ENCODE results near the gene NECTIN3.

The NECTIN3 gene

DNA sequence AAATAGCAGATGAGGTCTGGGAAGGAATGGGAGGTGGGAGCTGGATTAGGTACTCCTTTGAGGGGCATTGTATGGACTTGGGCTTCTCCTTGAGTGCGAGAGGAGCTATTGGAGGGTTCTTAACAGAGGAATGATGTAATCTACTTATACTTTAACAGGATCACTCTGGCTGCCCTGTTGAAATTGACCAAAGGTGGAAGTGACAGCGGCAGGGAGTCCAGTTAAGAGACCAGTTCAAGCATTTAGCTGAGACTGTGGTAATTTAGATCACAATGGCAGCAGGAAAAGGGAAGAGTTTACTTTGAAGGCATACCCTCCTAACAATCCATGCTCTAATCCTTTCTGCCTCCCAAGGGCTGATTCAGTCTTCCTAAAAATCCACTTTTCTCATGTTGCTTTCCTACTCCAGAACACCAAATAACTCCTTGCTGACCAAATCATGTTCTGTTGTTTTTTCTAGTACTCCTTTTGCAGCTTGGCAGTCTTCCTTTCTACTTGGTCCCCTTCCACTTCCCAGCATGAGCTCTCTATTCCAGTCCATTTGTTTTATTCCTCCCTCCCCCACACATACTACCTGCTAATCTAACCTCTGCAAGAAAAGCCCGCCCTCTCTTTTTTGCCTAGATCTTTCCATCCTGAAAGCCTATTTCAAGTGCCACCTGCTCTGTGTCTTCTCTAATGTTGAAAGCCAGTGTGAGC lies 139.4 kb downstream of the NECTIN3 start:
- DNase-seq: no peak

DNA sequence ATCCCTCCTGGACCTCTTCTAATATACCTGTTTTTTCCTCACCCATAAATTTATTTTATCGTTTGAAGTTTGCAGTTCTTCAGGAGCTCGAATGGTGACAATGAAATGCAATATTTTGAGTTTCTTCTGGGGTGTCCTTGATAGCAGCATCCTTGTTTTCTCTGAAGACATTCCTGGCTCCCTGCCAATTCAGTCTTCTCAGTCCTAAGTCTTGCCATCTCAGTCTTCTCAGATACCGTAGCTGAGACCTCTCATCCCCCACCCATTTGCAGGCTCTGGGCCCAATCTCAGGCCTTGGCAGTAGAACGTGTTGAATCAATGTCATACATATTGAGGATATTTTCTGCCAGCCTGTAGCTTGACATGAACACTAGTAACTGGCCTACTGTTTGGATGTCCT lies 140.9 kb downstream of the NECTIN3 start:
- DNase-seq: no peak

DNA sequence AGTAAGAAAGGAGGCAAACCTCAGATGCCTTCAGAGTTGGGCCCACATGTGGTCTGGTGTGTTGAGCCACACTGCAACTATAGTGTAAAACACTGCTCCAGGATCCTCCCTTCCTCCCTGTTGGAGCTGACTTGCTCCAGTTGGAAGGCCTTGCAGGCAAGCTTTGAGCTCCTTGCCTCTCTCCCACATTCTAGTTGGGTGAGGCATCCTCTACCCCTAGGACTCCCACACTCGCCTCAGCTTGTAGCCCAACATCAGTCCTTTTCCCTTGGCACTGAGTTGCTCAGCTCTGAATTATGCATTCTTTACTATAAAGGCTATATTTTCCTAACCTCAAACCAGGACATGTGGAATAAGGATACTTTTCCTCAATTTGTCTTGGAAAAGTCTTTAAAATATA lies 143.9 kb downstream of the NECTIN3 start:
- no peak for DNase-seq

DNA sequence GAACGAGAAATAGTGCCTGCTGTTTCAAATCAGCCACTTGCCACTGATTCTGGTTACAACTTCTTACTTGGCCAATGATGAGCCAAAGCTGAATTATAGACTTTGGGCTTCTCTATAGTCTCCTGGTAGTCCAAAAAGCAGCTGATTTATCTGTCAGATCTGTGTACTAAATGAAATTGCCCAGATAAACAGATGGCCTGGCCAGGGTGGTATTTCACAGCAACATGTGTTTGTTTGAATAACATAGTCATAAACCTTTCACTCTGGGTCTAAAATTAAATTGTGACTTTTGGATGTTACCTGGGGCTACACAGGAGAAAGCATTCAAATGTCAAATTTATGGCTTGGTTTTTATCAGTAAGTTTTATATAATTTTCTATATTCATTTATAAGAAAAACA lies 147.0 kb downstream of the NECTIN3 start:
- DNase-seq: no peak

DNA sequence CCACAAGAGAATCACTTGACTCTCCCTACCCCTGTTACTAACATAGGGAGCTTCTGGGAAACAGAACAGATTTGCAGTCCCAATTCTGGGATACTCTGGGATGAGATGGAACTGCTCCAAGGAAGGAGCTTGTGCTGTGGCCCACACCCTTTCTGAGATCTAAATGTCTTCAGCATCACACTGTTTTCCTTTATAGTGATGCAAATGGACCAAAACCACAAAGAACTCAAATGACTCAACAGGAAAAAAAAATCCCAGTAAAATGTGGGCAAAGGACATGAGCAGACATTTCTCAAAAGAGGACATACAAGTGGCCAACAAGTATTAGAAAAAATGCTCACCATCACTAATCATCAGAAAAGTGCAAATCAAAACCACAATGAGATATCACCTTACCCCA lies 155.6 kb downstream of the NECTIN3 start:
- DNase-seq: no peak

DNA sequence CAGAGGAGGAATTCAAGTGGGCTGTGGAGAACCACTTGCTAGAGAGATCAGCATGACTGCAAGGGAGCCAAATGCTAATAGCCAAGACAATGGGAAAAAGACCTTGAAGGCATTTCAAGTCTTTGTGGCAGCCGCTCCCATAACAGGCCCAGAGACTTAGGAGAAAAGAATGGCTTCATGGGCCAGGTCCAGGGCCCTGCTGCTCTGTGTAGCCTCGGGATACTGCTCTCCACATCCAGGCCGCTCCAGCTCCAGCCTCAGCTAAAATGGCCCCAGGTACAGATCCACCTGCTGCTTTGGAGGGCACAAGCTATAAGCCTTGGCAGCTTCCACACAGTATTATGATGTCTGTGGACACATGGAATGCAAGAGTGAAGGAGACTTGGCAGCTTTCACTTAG lies 157.7 kb downstream of the NECTIN3 start:
- no peak for DNase-seq

DNA sequence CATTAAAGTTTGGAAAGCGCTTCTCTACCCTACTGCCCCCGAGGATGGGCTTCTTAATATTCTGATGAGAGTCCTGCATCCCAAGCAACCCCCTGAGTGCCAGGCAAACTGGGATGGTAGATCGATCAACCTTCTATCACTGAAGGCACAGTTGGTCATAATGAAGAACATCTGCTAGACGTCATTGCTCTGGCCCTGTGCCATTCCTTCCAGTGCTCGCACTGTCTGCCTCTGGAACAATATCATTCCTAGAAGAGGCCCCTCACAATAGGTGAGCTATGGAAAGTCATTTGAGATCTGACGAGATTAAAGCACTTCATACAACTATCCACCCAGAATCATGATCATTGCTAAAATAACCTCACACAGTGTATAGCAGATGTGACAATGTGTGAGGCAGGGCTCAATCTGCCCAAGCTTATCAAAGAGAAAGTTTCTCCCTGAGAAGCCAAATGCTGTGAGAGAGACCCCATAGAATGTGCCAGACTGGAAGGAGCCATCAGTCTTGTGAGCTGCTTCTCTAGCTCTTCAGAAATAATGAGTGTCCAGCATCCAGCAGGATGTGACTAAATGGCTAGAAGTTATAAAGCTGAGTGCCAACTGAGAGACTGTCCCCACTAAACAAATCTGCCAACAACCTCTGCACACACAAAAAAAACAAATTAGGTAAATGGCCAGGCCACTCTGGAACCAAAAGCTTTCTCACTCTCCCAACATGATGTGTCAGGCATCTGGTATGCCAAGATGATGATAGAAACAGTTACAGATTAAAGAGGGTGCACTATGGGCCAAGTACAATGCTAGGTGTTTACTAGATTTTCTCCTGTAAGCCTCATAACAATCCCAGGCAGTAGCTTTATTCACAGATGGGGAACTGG lies 165.5 kb downstream of the NECTIN3 start:
- DNase-seq: no peak

DNA sequence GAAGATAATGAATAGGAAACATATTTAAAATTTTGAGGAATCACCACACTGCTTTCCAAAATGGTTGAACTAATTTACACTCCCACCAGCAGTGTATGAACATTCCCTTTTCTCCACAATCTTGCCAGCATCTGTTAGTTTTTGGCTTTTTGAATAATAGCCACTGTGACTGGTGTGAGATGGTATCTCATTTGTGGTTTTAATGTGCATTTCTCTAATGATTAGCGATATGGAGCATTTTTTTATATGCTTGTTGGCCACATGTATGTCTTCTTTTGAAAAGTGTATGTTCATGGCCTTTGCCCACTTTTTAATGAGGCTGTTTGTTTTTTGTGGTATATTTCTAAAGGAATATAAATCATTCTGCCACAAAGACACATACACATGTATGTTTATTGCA lies 166.3 kb downstream of the NECTIN3 start:
- no peak for DNase-seq

DNA sequence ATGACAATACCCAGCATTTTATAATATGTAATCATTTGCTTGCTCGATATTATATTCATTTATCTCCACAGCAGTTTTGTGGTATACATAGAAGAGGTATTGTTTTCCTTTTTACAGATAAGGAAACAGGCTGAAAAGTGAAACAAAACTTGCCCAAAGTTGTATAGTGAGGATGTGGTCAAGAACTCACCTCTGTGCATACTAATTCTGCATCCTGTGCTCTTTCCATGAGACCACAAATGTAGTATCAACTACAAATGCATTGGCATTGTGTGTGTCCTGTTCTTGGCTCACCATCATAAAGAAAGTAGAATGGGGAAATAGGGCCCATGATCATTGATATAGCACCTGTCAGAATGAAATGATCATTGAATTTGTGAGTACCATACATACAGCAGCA lies 167.3 kb downstream of the NECTIN3 start:
- DNase-seq: no peak

DNA sequence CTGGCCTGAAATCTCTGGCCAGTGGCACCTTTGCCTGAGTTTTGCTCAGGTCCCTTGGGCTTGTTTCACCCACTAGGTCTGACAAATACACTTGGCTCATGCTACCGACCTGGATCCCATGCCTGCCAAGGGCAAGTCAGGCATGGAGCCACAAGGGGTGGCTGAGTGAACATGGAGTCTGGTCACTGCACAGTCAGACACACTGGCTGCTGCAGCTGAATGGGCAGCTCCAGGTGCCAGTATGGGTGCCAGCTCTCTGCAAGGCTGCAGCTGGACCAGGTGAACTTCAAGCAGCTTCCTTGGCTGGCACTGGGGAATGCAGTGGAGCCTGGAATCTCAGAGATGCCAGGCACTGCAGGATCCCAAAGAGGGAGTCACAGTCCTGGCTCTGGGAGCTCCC lies 170.3 kb downstream of the NECTIN3 start:
- DNase-seq: no peak
